Esophagus mucosa (tissue), 1 donor: ENCODE results near the gene ZBTB40. TPM values are rescaled to one million over a fixed set of nuclear protein-coding genes. Genes with fewer than 3 reads are reported as not detected.

Source experiments
- ATAC-seq: fragments of 200-7000 bp; cut with Tn5 transposase; one replicate; pipeline ENCODE4 v1.9.1; 2020
- total RNA-seq: library from RNA; stranded (reverse); gene quantifications from one replicate; pipeline ENCODE4 v1.2.4, GENCODE V29; 2023
- donor health status: DM: yes; HTN: yes; CAD: no.

The ZBTB40 gene
- total RNA-seq, 1 donor from 2014 or later = 6.4 TPM

DNA sequence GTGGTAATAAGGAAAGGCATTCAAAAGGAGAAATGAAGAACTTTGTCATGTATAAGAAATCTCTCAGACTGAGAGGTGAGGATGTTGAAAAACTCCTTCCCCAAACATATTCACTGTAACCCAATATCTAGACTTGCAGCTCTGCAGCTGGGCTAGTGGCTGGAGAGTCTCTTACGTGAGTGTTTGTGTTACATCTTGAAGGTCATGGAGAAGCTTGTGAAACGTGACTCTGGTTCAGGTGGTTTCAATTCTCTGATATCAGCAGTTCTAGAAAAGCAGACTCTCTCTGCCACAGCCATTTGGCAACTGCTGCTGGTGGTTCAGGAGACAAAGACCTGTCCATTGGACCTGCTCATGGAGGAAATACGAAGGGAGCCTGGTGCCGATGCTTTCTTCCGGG lies 56.7 kb downstream of the ZBTB40 start:
- ATAC-seq = no peak

DNA sequence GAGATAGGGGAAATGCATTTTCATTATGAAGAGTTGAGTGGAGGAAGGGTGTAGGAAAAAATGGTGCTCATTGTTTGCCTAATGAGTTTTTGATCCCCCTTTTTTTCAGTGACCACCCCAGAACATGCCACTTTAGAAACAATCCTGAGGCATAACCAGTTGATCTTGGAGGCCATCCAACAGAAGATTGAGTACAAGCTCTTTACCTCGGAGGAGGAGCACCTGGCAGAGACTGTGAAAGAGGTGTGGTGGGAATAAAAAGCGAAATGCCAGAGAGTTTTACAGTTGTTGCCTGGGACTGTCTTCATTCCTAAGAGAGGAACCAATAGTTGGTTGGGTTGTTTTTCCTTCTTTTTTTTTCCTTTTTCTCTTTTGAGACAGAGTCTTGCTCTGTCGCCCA lies 57.3 kb downstream of the ZBTB40 start:
- no peak for ATAC-seq

DNA sequence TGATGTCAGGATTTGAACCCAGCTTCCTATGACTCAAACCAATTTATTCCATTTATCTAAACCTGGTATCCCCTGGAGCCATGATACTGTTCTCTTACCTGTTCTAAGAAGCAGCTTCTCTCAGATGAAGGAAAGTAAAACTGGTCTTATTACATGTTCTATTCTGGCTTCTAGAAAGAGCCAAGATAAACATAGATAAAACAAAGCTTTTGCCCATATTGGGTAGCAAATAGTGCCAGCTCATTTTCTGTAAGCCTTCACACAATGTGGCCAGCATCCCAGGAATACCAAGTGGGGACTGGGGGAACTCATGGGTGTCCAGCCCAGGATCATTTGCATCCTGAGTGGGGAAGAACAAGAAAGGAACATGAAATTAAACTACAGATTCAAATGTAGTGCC lies 58.2 kb downstream of the ZBTB40 start:
- ATAC-seq = no peak

DNA sequence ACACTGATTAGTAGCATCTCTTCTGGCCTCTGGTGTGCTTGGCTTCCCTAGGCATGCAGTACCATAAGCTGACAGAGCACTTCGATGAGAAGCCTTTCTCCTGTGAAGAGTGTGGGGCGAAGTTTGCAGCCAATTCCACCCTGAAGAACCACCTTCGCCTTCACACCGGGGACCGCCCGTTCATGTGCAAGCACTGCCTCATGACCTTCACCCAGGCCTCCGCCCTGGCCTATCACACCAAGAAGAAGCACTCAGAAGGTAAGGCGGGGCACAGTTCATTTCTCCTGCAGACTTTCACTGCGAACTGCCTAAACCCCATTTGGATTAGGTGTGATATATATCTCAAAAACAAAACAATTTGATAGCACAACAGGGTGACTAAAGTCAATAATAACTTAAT lies 61.2 kb downstream of the ZBTB40 start:
- ATAC-seq = no peak

DNA sequence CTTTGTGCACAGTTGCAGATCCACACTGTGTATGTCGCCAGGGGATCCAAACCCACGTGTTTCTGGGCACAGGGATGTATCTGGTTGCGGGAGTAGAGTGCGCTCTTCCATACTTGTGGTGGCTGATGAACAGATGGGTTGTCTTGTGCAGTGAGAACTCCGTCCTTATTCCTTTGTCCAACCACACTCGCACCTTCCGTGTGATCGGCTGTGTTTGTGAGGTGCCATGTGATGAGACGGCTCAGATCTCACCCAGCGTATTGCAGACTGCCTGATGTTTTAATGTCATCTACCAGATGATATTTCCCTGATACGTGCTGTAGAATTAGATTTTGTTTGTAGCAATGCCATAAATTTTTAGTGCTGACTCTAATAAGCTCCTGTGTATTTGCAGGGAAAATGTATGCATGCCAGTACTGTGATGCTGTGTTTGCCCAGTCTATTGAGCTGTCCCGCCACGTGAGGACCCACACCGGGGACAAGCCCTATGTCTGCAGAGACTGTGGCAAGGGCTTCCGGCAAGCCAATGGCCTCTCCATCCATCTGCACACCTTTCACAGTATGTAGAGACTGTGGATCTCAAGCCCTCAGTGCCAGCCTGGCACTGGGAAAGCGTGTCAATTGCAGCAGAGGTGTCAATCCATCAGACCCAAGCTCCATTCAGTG lies 65.4 kb downstream of the ZBTB40 start:
- ATAC-seq = no peak

DNA sequence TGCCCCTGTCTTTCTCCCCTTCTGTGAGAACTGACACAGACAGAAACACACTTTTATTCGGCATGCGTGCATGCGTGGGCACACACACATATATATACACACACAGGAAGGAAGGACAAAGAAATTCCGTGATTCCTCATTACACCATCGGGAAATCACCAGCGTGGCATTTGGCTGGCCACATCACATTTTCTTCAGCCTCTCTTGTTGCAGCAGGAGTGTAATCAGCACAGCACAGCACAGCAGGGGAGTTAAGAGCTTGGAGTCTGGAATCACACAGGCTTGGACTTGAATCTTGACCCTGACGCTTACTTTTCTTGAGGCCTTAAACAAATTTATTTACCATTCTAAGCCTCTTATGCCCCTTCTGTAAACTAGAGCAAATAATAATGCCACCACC lies 66.3 kb downstream of the ZBTB40 start:
- ATAC-seq = no peak

DNA sequence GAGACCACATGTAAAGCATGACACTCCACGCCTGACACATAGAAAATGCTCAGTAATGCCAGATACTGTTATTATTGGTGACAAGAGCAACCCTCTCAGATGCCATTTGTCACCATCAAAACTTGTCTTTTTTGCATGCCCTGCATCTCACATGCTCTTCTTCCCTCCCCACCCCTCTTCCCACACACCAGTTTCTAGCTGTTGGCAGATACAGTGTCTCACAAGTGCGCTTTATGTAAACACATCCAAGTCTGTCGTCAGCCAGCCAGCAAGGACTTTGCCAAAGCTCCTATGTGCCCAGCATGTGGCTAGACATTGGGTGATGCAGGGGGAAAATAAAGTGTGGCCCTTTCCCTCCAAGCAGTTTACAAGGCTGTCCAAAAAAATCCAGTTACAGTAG lies 66.7 kb downstream of the ZBTB40 start:
- ATAC-seq = no peak

DNA sequence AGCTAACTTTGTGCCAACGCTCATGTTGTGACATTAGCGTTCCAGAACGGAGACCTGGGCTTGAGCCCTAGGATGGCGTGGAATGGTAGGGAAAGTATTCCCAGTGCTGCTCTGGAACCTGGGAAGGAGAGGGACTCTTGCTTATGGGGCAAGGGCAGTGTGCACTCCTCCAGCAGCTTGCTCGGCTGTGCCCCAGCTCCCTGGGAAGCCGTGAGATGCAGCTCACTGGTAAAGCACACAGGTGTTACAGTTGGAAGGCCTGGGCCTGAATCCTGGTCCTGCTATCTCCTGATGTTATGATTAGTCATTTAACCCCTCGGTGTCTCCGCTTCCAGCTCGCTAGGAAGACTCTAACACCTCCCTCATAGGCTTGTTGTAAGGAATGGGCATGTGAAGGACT lies 69.2 kb downstream of the ZBTB40 start:
- ATAC-seq = no peak

DNA sequence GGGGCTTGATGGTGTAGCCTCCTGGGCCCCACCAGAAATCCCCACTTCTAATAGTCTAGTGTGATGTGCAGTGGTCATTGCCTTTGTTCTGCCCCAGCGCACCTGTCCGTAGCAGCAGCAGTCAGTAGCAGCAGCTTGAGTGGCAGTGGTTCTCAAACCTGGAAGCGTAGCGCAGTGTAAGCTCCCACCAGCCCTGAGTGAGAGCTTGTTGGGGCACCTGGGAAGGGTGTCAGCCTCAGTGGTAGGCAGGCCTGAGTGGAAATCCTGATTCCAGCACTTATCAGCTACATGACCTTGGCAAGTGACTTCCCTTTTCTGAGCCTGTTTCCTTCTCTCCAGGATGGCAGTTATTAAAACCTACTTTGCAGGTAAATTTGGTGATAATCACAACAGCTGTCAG lies 70.0 kb downstream of the ZBTB40 start:
- no peak for ATAC-seq

DNA sequence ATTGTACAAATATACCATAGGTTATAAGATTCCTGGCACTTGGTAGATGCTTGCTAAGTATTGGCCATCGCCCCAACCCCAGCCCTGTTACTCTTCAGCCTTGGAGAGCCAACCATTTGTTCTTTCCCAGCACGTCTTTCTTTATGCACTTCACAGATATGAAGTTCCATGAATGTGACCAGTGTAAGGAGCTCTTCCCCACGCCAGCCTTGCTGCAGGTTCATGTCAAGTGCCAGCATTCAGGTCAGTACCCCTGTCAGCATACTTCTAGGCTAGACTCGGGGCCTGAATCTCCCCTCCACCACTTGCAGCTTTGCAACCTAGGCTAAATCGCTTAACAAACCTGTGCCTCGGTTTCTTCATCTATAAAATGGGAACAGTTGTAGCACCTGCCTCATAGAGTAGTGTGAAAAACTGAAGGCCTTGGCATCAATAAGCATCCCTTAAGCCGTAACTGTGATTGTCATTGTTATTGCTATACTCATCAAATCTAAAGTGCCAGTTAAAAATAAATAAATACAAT lies 70.6 kb downstream of the ZBTB40 start:
- ATAC-seq = no peak

DNA sequence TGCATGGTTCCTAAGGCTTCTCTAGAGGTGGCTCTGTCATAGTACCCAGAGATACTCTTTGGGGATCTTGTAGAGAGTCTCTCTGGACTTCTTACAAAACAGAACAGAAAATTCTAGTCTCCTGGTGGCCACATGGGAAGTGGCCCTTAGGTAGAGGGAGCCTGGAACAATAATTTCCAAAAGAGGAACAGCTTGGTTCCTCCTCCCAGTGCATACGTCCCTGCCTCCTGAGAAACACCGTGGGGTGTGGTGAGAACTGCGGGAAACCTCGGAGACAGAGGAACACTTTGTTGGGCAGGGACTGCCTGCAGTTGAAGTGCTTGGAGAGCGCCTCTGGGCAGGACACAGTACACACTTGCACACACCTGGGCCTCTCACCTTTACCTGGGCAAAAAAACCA lies 72.8 kb downstream of the ZBTB40 start:
- no peak for ATAC-seq

DNA sequence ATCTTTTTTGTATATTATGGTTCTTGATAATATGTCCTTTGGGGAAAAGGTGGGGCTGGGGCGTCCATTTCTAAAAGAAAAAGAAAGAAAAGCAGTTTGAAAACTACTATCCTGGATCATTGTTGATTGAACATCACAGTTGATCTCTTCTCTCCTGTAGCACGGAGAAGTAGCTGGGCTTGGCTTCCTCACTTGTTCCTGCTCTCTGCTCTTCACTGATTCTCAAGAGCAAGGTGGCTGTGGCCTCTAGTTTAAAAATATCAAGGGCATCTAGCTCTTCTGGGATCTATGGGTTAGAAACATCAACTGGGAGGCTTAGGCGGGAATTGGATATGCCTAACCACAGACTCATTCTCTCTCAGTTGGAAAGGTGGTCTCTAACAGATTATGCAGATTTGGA lies 73.6 kb downstream of the ZBTB40 start:
- no peak for ATAC-seq

DNA sequence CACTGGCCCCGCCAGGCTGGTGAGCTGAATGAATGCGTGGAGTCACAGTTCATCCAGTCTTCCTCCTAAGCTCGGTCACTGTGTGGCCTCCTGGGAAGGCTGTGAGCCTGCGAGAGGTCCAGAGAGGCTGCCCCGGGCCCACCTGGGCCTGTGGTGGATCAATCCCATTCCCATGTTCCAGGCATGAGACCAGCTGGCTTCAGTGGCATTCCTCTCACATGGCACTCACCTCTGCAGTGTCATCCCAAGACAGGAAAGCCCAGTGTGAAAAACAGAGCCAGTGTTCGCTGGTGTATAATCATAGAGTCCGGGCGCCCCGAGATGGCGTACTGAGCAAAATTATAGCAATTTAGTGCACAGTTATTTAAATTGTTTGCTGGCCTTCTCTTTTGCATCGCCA lies 74.0 kb downstream of the ZBTB40 start:
- ATAC-seq = no peak

DNA sequence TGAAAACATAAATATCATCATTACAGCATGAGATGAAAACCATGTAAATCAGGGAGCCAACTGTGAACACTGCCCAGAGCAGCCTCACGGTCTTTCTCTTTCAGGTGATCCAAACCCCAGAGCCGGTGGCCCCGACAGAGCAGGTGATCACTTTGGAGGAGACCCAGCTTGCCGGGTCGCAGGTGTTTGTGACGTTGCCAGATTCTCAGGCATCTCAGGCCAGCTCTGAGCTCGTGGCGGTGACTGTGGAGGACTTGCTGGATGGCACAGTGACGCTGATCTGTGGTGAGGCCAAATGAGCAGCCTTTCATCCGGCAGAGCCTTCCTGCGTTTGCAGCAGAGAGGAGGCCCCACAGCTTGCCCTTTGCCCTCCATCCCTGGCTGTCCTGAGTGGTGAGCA lies 74.4 kb downstream of the ZBTB40 start:
- ATAC-seq = no peak

DNA sequence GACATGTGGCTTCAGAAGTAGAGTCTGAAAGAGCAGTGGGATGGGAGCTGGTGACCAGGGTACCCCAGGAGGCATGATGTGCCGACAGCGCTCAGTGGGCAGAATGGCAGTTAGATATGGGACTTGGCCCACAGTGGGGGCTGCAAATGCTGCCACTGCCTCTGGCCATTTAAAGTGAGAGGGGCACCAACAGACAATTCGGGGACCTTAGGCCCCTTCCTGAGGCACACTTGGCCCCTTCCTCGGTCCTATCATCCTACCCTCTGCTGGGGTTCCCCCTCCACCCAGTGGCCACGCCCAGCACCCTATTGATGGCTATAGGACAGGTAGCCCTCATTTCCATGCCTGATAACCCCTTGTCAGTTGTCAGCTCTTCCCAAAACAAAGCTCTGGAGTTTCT lies 75.0 kb downstream of the ZBTB40 start:
- no peak for ATAC-seq

DNA sequence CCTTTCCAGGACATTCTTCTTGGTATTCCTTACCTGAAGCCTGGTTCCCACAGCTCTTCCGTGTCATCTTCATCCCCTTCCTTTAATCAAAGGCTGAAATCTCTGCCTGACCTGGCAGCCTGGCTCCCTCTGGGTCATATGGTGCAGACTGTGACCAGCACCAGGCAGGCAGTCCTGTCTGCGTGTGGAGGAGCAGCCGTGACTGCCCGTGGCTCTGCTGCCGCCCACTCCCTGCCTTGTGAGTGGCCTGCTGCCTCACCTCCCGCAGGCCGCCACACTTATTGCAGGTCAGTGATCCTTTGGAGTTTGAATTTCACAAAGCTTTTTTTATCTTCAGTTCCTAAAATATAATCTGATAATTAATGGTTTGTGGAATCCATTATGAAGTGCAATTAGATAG lies 75.5 kb downstream of the ZBTB40 start:
- no peak for ATAC-seq

DNA sequence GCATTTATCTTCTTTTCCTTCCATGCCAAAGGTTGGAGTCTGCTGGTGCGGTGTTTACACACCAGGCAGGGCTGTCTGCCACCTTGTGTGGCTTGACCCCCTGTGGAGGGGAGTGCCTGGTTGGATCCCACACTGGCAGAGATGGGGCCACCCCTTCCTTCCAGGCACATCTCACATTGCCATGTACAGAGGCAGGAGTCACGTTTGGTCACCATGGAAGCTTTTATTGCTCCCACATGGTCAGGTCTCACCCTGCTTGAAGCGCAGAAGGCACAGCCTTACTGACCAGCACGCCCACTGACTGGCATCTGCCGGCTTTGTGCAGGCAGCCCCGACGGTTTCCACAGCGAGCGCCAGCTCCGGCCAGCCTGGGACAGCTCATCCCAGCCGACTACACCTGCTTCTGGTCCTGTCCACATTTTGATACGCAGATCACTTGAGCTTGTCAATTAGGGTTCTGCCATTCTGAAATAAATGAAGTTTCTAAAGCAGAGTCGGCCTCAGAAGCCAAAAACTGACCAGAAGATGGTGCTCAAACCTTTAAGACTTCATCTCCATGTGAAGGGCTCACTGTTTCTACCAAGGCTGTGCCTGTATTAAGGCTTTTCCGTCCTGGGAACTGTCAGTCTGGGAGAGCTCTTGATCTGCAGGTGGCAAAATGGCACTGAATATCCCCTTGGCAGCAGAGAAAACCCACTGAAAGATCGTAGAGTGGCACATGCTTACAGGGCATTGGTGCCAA lies 76.1 kb downstream of the ZBTB40 start:
- no peak for ATAC-seq

DNA sequence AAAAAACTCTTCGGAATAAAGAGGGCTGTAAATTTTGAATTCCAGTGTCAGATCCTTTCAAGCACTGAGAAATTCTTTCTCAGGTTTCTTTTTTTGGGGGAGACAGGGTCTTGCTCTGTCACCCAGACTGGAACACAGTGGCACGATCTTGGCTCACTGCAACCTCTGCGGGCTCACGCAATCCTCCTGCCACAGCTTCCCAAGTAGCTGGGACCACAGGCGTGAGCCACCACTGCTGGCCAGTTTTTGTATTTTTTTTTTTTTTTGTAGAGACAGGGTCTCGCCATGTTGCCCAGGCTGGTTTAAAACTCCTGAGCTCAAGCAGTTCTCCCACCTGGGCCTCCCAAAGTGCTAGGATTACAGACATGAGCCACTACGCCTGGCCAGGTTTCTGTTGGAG lies 76.8 kb downstream of the ZBTB40 start:
- ATAC-seq = no peak

DNA sequence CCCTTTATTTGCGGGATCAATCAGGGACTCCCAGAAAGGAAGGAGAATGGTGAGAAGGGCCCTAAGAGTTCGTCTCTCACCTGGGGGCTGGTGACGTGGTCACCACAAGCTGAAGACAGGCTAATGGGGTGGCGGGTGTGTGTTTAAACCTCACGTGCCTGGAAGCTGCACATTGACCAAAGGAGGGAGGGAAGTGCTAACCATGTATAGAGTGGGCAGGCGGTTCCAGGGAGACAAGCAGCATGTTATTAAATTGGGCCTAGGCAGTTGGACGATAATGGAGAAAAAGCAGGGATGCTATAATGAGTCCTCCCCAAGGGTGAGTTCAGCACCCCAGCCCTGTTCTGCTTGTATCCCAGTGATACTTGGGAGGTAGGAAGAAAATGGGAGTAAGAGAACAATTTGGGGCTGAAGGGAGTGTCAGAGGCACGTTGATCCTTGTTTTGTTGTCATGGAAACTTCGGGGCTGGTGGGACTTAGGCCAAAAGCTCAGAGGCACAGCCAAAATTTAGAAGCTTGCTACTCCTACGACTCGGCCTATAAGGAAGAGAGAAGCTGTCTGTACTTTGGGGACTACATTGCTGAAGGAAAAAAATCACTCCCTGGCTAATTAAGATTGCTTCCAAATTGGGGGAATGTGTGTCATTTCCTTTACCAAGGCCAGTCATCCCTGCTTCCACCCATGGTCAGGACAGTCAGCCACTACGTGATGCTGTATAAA lies 78.4 kb downstream of the ZBTB40 start:
- ATAC-seq = no peak

DNA sequence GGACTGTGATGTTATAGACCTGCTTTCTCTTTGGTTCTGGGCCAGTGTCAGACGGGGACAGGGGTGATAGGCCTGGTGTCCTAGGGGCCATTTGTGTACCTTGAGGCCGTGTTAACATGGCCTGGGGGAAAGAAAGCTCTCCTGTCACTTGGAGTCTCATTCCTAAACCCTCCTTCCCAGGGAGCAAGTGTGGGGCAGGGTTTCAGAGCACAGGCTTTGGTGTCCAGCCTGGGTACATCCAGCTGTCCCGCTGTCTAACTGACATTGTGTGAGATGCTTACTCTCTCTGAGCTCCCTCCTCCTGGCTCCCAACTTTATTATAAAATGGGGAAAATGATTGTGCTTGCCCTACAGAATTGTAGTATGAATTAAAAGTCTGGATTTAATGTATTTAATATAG lies 79.1 kb downstream of the ZBTB40 start:
- ATAC-seq = no peak

DNA sequence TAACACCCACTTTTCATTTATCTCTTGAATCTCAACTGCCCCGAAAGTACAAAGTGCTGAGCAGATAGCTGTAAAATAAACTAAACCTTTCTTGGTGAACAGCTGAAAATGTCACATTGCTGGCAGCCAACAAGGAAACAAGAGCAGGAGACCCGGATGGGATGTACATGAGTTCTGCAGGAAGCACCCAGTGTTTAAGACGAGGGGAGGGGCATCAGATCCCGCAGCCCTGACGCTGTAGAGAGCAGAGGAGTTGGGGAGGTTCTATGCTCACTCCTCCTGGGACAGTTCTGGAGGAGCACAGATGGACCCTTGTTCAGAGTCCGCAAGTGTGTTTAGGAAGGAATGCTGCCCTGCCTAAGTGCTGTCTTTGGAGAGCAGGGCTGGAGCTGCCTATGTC lies 79.6 kb downstream of the ZBTB40 start:
- no peak for ATAC-seq

DNA sequence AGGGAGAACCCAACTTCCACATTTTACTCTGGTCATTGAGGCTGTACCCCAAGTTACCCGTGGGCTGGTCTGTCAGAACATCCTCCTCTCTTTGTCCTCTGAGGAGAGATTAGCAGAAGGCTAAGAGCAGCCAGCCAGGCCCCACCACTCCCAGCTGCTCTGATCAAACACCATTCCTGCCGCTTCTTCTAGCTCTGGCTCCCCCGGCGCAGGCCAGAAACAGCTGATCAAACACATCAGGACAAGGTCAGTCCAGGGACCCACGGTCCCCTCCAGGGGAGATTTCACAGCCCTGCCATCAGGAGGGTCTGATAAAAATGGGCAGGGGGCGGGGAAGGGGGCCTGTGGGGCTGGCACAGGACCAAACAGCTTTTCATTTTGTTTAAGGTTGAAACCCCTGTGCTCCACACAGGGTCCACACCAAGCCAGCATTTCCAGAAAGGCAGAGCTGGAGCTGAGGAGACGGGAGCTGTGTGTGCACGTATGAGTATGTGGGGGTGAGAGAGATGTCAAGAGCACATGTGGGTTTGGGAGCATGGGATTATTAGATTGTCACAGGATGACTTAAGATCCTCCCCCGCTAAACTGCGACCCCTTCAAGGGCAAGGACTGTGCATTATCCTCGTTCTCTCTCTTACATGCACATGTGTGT lies 81.7 kb downstream of the ZBTB40 start:
- ATAC-seq = no peak

DNA sequence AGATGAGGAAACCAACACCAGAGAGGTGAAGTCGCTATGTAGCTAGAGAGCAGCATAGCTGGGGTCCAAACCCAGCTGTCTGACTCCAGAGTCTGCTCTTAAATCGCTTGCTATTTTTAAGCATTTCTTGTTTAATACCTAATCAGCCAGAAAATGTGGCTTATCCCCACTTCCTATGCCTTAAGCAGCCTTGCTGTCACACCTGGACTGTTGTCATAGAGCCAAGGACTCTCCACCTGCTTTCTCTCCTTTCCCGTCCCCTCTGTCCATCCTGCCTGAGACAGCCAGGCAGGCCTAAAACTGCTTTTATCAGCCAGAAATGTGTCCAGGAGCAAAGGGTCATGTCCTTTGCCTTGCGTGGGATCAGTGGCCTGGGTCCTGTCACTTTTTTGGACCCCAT lies 83.3 kb downstream of the ZBTB40 start:
- no peak for ATAC-seq
